HL-60 (cell line): ENCODE data around the gene OOSP4B.
"Not testable (repeated sequence)": the region's sequence is repeated elsewhere in the genome, so short reads cannot be mapped to it uniquely, and the experiment has no call there.

ENCODE experiments used
- DNase-seq, 2 experiments: peaks; one replicate each; pipeline ENCODE4 v3.0.0-alpha.2; 2010 to 2020; ENCODE audit warnings: low read depth in 1 of 2, low spot score in 1 of 2
- H3K27ac ChIP-seq: fragments of 250-450 bp; sonication (Bioruptor Pico); replicated peaks from 2 replicates; pipeline ENCODE4 v1.5.1; 2020; ENCODE audit warnings: mild to moderate bottlenecking, moderate library complexity
- H3K27me3 ChIP-seq: fragments of 250-450 bp; sonication (Bioruptor Pico); 2 replicates; pipeline ENCODE4 v1.5.1; 2021; ENCODE audit warnings: mild to moderate bottlenecking, moderate library complexity; ENCODE audit not compliant: insufficient read depth, poor library complexity, severe bottlenecking
- H3K4me3 ChIP-seq: replicated peaks from 2 replicates; pipeline ENCODE4 v1.5.1; 2011; ENCODE audit warnings: mild to moderate bottlenecking, control low read depth, low read length; ENCODE audit not compliant: insufficient read depth
- GABPA ChIP-seq: IDR thresholded peaks from 2 replicates; pipeline ENCODE4 v1.6.1; 2012; ENCODE audit warnings: low read depth
- POLR2AphosphoS5 ChIP-seq: IDR thresholded peaks from 2 replicates; pipeline ENCODE4 v1.6.1; 2012; ENCODE audit warnings: low read depth
- SPI1 ChIP-seq: IDR thresholded peaks from 2 replicates; pipeline ENCODE4 v1.6.1; 2012; ENCODE audit warnings: low read depth, mild to moderate bottlenecking, borderline replicate concordance
- TF ChIP-seq, protein P1 (sequence below): IDR thresholded peaks from one replicate; pipeline ENCODE4 v1.5.1; 2011; ENCODE audit warnings: low read length, control low read depth, inconsistent platforms; ENCODE audit not compliant: insufficient read depth
- TF ChIP-seq, protein P2 (sequence below): IDR thresholded peaks from 2 replicates; pipeline ENCODE4 v1.6.1; 2012; ENCODE audit warnings: low read depth; ENCODE audit not compliant: insufficient replicate concordance

The OOSP4B gene

DNA sequence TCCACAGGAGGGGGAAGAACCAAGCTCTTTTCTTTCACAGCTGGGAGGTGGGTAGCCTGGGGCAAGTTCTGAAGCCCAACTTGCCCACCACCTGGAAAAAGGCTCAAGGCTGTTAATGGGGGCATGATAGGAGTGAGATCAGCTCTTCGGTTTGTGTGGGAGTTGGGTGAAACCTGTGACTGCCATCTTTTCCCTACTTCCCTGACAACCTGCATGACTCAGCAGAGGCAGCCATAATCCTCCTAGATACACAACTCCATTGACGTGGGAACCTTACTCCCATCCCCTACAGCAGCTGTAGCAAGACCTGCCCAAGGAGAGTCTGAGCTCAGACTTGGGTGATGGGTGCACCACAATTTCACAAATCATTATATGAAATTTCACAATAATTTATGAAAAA lies 13.3 kb upstream of the OOSP4B start:
- TF ChIP-seq, protein P1, sequence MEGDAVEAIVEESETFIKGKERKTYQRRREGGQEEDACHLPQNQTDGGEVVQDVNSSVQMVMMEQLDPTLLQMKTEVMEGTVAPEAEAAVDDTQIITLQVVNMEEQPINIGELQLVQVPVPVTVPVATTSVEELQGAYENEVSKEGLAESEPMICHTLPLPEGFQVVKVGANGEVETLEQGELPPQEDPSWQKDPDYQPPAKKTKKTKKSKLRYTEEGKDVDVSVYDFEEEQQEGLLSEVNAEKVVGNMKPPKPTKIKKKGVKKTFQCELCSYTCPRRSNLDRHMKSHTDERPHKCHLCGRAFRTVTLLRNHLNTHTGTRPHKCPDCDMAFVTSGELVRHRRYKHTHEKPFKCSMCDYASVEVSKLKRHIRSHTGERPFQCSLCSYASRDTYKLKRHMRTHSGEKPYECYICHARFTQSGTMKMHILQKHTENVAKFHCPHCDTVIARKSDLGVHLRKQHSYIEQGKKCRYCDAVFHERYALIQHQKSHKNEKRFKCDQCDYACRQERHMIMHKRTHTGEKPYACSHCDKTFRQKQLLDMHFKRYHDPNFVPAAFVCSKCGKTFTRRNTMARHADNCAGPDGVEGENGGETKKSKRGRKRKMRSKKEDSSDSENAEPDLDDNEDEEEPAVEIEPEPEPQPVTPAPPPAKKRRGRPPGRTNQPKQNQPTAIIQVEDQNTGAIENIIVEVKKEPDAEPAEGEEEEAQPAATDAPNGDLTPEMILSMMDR, result no peak
- TF ChIP-seq GABPA, result no peak
- TF ChIP-seq POLR2AphosphoS5, result no peak
- TF ChIP-seq SPI1, result no peak
- TF ChIP-seq, protein P2, sequence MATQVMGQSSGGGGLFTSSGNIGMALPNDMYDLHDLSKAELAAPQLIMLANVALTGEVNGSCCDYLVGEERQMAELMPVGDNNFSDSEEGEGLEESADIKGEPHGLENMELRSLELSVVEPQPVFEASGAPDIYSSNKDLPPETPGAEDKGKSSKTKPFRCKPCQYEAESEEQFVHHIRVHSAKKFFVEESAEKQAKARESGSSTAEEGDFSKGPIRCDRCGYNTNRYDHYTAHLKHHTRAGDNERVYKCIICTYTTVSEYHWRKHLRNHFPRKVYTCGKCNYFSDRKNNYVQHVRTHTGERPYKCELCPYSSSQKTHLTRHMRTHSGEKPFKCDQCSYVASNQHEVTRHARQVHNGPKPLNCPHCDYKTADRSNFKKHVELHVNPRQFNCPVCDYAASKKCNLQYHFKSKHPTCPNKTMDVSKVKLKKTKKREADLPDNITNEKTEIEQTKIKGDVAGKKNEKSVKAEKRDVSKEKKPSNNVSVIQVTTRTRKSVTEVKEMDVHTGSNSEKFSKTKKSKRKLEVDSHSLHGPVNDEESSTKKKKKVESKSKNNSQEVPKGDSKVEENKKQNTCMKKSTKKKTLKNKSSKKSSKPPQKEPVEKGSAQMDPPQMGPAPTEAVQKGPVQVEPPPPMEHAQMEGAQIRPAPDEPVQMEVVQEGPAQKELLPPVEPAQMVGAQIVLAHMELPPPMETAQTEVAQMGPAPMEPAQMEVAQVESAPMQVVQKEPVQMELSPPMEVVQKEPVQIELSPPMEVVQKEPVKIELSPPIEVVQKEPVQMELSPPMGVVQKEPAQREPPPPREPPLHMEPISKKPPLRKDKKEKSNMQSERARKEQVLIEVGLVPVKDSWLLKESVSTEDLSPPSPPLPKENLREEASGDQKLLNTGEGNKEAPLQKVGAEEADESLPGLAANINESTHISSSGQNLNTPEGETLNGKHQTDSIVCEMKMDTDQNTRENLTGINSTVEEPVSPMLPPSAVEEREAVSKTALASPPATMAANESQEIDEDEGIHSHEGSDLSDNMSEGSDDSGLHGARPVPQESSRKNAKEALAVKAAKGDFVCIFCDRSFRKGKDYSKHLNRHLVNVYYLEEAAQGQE, result no peak
- Histone ChIP-seq H3K4me3 (no peak overlapping the region), H3K27me3 (no peaks in the 10 kb centered on the region), H3K27ac (no peak overlapping the region)
- DNase-seq, result peak in 1 of 2 experiments; percentile 42

- Histone ChIP-seq H3K27ac (no peak overlapping the region), H3K27me3 (no peaks in the 10 kb centered on the region), H3K4me3 (no peak overlapping the region)
- TF ChIP-seq SPI1 (no peak), POLR2AphosphoS5 (no peak), GABPA (no peak)
- TF ChIP-seq, protein P1, result no peak
- TF ChIP-seq, protein P2, result no peak
- no peak for DNase-seq
Observed at GRCh38 chr11:60005360-60005759, 11.6 kb upstream of the OOSP4B start.

- H3K27ac ChIP-seq, result no peak overlapping the region
- H3K27me3 ChIP-seq, result no peaks in the 10 kb centered on the region
- TF ChIP-seq GABPA (no peak), SPI1 (no peak), POLR2AphosphoS5 (no peak)
- TF ChIP-seq, protein P1, result no peak
- TF ChIP-seq, protein P2, result no peak
- DNase-seq, result no peak
- no peak overlapping the region for H3K4me3 ChIP-seq
Observed at GRCh38 chr11:60018058-60018457, 1.1 kb downstream of the OOSP4B start.

DNA sequence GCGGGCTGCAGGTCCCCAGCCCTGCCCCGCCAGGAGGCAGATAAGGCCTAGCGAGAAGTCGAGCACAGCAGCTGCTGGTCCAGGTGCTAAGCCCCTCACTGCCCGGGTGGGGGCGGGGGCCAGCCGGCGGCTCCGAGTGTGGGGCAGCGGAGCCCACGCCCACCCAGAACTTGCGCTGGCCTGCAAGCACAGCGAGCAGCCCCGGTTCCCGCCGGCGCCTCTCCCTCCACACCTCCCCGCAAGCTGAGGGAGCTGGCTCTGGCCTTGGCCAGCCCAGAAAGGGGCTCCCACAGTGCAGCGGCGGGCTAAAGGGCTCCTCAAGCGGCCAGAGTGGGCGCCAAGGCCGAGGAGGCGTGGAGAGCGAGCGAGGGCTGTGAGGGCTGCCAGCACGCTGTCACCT lies 3.4 kb downstream of the OOSP4B start:
- H3K27me3 ChIP-seq, DNase-seq, H3K27ac ChIP-seq, H3K4me3 ChIP-seq: not testable (repeated sequence)
